ENCODE data around the gene NSD1.

DNA sequence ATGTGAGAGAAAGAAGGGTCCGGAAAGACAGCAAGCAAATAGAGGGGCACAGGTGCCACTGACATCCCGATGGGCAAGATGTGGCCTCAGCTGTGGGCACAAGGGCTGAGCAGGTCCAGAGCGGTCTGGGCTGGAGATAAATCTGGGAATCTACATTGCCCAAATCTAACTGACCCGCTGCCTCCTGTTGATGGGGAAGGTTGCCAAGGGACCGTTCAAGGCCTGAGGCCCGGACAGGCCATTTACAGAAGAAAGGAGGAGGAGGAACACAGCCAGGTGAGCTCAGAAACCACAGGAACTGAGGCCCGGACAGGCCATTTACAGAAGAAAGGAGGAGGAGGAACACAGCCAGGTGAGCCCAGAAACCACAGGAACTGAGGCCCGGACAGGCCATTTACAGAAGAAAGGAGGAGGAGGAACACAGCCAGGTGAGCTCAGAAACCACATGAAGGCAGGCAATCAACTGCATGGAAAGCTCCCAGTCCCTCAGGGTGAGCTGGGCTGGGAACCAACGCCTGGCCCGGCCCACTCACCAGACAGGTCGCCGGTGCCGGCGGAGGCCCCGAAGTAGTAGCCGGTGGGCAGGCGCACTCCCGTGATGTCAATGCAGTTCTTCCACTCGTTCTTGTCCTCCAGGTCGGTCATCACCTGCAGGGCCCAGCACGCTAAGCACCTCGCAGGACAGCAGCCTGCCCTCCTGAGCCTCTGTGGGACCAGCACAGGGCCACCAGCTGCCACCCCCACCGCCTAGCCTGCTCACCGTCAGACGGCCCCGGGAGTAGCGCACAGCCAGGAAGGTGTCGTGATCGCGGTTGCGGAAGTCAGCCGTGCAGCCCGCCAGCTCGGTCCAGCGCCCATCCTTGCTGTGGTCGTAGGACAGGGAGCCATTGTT, 203.3 kb downstream of the NSD1 start:
- TF ChIP-seq POLR2A (IDR thresholded peaks at IDR 0.05) (no peak), EP300 (IDR thresholded peaks at IDR 0.05) (no peak), POLR2AphosphoS5 (IDR thresholded peaks at IDR 0.05) (no peak)
- TF ChIP-seq, protein P1, sequence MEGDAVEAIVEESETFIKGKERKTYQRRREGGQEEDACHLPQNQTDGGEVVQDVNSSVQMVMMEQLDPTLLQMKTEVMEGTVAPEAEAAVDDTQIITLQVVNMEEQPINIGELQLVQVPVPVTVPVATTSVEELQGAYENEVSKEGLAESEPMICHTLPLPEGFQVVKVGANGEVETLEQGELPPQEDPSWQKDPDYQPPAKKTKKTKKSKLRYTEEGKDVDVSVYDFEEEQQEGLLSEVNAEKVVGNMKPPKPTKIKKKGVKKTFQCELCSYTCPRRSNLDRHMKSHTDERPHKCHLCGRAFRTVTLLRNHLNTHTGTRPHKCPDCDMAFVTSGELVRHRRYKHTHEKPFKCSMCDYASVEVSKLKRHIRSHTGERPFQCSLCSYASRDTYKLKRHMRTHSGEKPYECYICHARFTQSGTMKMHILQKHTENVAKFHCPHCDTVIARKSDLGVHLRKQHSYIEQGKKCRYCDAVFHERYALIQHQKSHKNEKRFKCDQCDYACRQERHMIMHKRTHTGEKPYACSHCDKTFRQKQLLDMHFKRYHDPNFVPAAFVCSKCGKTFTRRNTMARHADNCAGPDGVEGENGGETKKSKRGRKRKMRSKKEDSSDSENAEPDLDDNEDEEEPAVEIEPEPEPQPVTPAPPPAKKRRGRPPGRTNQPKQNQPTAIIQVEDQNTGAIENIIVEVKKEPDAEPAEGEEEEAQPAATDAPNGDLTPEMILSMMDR (IDR thresholded peaks at IDR 0.05) = no peak

Measured in gastroesophageal sphincter (tissue), 3 donors.